Parathyroid adenoma (tissue), 2 donors: ENCODE measurements around the gene NDST1.

Experiments used
- H2AFZ ChIP-seq: fragments of 300-600 bp; sonication (generic); one replicate; pipeline ENCODE4 v1.7.0; 2017; ENCODE audit warnings: antibody characterized with exemption, mild to moderate bottlenecking
- H3K27ac ChIP-seq: fragments of 300-600 bp; sonication (generic); one replicate; pipeline ENCODE4 v1.7.0; 2017
- H3K27me3 ChIP-seq: fragments of 300-600 bp; sonication (generic); one replicate; pipeline ENCODE4 v1.7.0; 2017; ENCODE audit warnings: low read length; ENCODE audit not compliant: control insufficient read depth, insufficient read depth
- H3K36me3 ChIP-seq: fragments of 300-600 bp; sonication (generic); one replicate; pipeline ENCODE4 v1.7.0; 2017; ENCODE audit warnings: low read length; ENCODE audit not compliant: control insufficient read depth, insufficient read depth
- H3K4me1 ChIP-seq: fragments of 300-600 bp; sonication (generic); one replicate; pipeline ENCODE4 v1.7.0; 2017; ENCODE audit warnings: control low read depth
- H3K4me2 ChIP-seq: fragments of 300-600 bp; sonication (generic); one replicate; pipeline ENCODE4 v1.7.0; 2017; ENCODE audit warnings: low read length
- H3K4me3 ChIP-seq: fragments of 300-600 bp; sonication (generic); one replicate; pipeline ENCODE4 v1.7.0; 2017; ENCODE audit warnings: low read depth, low read length
- H3K79me2 ChIP-seq: fragments of 300-600 bp; sonication (generic); one replicate; pipeline ENCODE4 v1.7.0; 2017; ENCODE audit warnings: control low read depth
- H3K9ac ChIP-seq: fragments of 300-600 bp; sonication (generic); one replicate; pipeline ENCODE4 v1.7.0; 2017; ENCODE audit warnings: mild to moderate bottlenecking
- H3K9me3 ChIP-seq: fragments of 300-600 bp; sonication (generic); one replicate; pipeline ENCODE4 v1.7.0; 2017; ENCODE audit warnings: low read length; ENCODE audit not compliant: control insufficient read depth
- CTCF ChIP-seq: fragments of 300-600 bp; sonication (generic); IDR thresholded peaks from one replicate; pipeline ENCODE4 v1.7.0; 2017; ENCODE audit warnings: antibody characterized with exemption, mild to moderate bottlenecking
- donor health status: primary hyperparathyroidism.

NDST1 gene

DNA sequence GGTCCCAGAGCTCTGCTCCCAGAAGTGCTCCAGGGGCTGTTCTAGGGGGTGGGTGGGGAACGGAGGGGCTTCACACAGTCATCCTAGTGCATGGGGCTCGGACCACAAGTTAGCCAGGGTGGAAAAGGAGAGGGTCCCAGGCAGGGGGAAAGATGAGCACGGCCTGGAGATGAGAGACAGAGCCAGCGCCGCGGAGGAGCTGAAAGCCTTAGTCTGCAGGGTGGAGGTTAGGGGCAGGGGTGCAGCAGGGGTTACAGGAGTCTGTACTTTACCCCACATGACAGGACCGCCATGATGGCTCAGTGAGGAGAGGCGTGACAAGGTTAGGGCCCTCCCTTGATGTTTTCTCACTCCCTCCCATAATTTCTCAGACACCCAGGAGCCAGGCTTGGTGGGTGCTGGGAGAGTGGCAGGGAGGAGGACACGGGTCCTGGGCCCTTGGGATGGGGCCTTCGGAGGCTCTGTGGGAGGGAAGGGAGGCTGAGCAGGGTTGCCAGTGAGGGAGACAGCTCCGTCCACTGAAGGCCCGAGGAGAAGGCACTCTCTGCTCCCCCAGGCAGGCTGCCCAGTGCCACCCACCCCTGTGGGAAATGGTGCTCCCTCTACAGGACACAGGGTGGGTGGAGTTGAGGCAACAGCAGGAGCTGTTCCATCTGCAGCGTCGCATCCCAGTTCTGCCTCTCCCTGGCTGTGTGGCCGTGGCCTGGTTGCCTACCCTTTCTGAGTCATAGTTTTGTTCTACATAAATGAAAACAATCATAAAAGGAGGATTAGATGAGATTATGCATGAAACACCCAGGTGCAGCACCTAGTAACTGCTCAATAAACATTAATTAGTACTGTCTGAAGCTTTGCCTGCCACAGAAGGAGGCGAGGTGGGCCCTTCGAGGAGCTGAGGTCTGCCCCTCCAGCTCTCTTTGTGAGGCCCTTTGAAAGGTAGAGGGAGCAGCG lies 66.2 kb downstream of the NDST1 start:
- Histone ChIP-seq H3K4me3 (no peak overlapping the region), H3K36me3 (no peaks in the 10 kb centered on the region), H3K4me2 (no peak overlapping the region), H3K79me2 (no peaks in the 10 kb centered on the region), H3K27ac (no peak overlapping the region), H3K9ac (no peak overlapping the region), H2AFZ (no peak overlapping the region), H3K4me1 (no peaks in the 10 kb centered on the region), H3K9me3 (no peaks in the 10 kb centered on the region), H3K27me3 (no peaks in the 10 kb centered on the region)
- TF ChIP-seq CTCF, result no peak

DNA sequence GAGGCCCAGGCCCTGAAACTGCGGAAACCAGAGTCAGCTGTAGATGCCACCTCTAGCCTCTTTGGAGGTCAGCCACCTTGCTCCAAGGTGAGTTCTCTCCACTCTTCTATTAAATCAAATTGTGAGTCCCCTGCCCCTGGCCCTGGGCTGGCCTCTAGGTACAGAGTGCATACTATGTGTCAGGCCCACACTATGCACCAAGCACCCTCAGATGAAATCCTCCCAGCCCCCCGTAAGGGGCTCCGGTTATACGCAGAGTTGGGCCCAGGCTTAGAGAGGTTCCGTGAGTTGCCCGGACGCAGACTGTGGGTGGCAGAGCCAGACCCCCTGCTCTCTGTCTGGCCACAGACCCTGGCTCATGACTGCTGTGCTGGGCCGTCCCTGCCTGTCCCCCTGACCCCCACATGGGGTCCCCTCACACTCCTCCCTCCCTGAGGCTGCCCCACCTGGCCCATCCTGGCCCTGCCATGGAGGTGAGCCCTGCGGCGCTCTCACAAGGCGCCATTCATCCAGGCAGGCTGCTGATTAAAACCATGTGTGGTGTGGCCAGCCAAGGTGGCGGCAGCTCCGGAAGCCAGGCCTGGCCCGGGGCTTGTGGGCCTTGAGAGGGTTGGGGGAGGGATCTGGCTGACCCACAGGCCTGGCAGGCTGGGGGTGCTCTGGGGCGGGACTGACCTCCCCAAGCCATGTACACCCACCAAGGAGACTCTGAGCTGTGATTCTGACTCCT lies 67.1 kb downstream of the NDST1 start:
- Histone ChIP-seq H3K4me2 (no peak overlapping the region), H3K9ac (no peak overlapping the region), H2AFZ (no peak overlapping the region), H3K27me3 (no peaks in the 10 kb centered on the region), H3K9me3 (no peaks in the 10 kb centered on the region), H3K36me3 (no peaks in the 10 kb centered on the region), H3K27ac (no peak overlapping the region), H3K4me3 (no peak overlapping the region), H3K79me2 (no peaks in the 10 kb centered on the region), H3K4me1 (no peaks in the 10 kb centered on the region)
- no peak for TF ChIP-seq CTCF

- TF ChIP-seq CTCF, result no peak
- Histone ChIP-seq H3K4me2 (no peak overlapping the region), H3K4me3 (no peak overlapping the region), H3K9me3 (no peaks in the 10 kb centered on the region), H3K9ac (no peak overlapping the region), H3K27ac (no peak overlapping the region), H3K4me1 (no peaks in the 10 kb centered on the region), H3K36me3 (no peaks in the 10 kb centered on the region), H3K79me2 (no peaks in the 10 kb centered on the region), H3K27me3 (no peaks in the 10 kb centered on the region), H2AFZ (no peak overlapping the region)
Observed at GRCh38 chr5:150575745-150576448, 68.0 kb downstream of the NDST1 start.

GRCh38 chr5:150576449-150576949 lies 68.6 kb downstream of the NDST1 start:
- Histone ChIP-seq H3K27me3 (no peaks in the 10 kb centered on the region), H3K4me3 (no peak overlapping the region), H3K4me1 (no peaks in the 10 kb centered on the region), H3K4me2 (no peak overlapping the region), H3K9me3 (no peaks in the 10 kb centered on the region), H3K9ac (no peak overlapping the region), H3K27ac (no peak overlapping the region), H3K79me2 (no peaks in the 10 kb centered on the region), H3K36me3 (no peaks in the 10 kb centered on the region), H2AFZ (no peak overlapping the region)
- TF ChIP-seq CTCF, result no peak
